ENCODE measurements around the gene CES2.

The CES2 gene

GRCh38 chr16:66902648-66903543 lies 32.4 kb upstream of the CES2 start:
- no peak for DNase-seq

GRCh38 chr16:66903544-66904427 lies 31.5 kb upstream of the CES2 start:
- DNase-seq: no peak

GRCh38 chr16:66904428-66904845 lies 30.9 kb upstream of the CES2 start:
- no peak for DNase-seq

- DNase-seq: no peak
Measured at GRCh38 chr16:66904846-66905632, 30.3 kb upstream of the CES2 start.

GRCh38 chr16:66905633-66906539 lies 29.4 kb upstream of the CES2 start:
- DNase-seq: peak; percentile 21

GRCh38 chr16:66906916-66907836 lies 28.1 kb upstream of the CES2 start:
- no peak for DNase-seq

- no peak for DNase-seq
Measured at GRCh38 chr16:66908116-66908515, 27.2 kb upstream of the CES2 start.

- no peak for DNase-seq
Measured at GRCh38 chr16:66908762-66909559, 26.4 kb upstream of the CES2 start.

GRCh38 chr16:66910175-66910940 lies 25.0 kb upstream of the CES2 start:
- no peak for DNase-seq

- DNase-seq: no peak
Measured at GRCh38 chr16:66911112-66911511, 24.2 kb upstream of the CES2 start.

GRCh38 chr16:66911801-66912200 lies 23.5 kb upstream of the CES2 start:
- DNase-seq: no peak

- DNase-seq: no peak
Measured at GRCh38 chr16:66913081-66913480, 22.2 kb upstream of the CES2 start.

GRCh38 chr16:66913711-66914110 lies 21.6 kb upstream of the CES2 start:
- no peak for DNase-seq

GRCh38 chr16:66914541-66914940 lies 20.8 kb upstream of the CES2 start:
- no peak for DNase-seq

GRCh38 chr16:66915041-66915440 lies 20.3 kb upstream of the CES2 start:
- DNase-seq: no peak

GRCh38 chr16:66916518-66916917 lies 18.8 kb upstream of the CES2 start:
- no peak for DNase-seq

- DNase-seq: no peak
Measured at GRCh38 chr16:66917741-66918140, 17.6 kb upstream of the CES2 start.

- DNase-seq: no peak
Measured at GRCh38 chr16:66918355-66918754, 17.0 kb upstream of the CES2 start.

Data from EL (cell line).